Ovary (tissue), 3 donors: Measurements from ENCODE around the gene IGSF9.

Source experiments
- EP300 ChIP-seq: sonication (generic); formaldehyde crosslinking; IDR thresholded peaks from one replicate; pipeline ENCODE4 v1.6.1; 2017; ENCODE audit warnings: antibody characterized with exemption
- POLR2A ChIP-seq: fragments of 450-650 bp; IDR thresholded peaks from one replicate; pipeline ENCODE4 v1.6.1; 2017; ENCODE audit warnings: antibody characterized with exemption, mild to moderate bottlenecking, moderate library complexity
- TF ChIP-seq, protein P1 (sequence below), 3 donors: fragments of 450-650 bp in 2 of 3; fragments of 200-600 bp in 1 of 3; IDR thresholded peaks; one replicate each; pipeline versions ENCODE4 v1.5.1 to v1.8.0; 2016 to 2022; ENCODE audit warnings: antibody characterized with exemption in 3 of 3, mild to moderate bottlenecking in 1 of 3
- donor health status: DM: no; HTN: no; CAD: no.

- TF ChIP-seq, protein P1, sequence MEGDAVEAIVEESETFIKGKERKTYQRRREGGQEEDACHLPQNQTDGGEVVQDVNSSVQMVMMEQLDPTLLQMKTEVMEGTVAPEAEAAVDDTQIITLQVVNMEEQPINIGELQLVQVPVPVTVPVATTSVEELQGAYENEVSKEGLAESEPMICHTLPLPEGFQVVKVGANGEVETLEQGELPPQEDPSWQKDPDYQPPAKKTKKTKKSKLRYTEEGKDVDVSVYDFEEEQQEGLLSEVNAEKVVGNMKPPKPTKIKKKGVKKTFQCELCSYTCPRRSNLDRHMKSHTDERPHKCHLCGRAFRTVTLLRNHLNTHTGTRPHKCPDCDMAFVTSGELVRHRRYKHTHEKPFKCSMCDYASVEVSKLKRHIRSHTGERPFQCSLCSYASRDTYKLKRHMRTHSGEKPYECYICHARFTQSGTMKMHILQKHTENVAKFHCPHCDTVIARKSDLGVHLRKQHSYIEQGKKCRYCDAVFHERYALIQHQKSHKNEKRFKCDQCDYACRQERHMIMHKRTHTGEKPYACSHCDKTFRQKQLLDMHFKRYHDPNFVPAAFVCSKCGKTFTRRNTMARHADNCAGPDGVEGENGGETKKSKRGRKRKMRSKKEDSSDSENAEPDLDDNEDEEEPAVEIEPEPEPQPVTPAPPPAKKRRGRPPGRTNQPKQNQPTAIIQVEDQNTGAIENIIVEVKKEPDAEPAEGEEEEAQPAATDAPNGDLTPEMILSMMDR (IDR thresholded peaks at IDR 0.05): peak; percentile 84 to 98 (median 85)
- no peak for TF ChIP-seq POLR2A
- no peak for TF ChIP-seq EP300
Observed at GRCh38 chr1:159936273-159936904, 9.0 kb downstream of the IGSF9 start.
